MM.1S (cell line): ENCODE data around the gene NSD1.
A peak's percentile ranks its signal among the peaks of the same experiment; 100 is the strongest.

Experiments used
- DNase-seq: peaks from one replicate; pipeline ENCODE4 v3.0.0-alpha.2; 2015
- H2AFZ ChIP-seq: fragments of 300-600 bp; sonication (generic); 2 replicates; pipeline ENCODE4 v1.6.0; 2016; ENCODE audit warnings: antibody characterized with exemption, low read length
- H3F3A ChIP-seq: fragments of 300-600 bp; sonication (generic); 2 replicates; pipeline ENCODE4 v1.6.1; 2016; ENCODE audit warnings: mild to moderate bottlenecking, antibody characterized with exemption, low read length, moderate library complexity, mixed read lengths; ENCODE audit not compliant: insufficient read depth
- H3K27ac ChIP-seq: fragments of 300-600 bp; sonication (generic); 2 replicates; pipeline ENCODE4 v1.5.1; 2016; ENCODE audit warnings: mild to moderate bottlenecking, low read length
- H3K27me3 ChIP-seq: fragments of 300-600 bp; sonication (generic); replicated peaks from 2 replicates; pipeline ENCODE4 v1.6.0; 2016; ENCODE audit warnings: low read length; ENCODE audit not compliant: insufficient read depth
- H3K36me3 ChIP-seq: fragments of 300-600 bp; sonication (generic); replicated peaks from 2 replicates; pipeline ENCODE4 v1.6.1; 2016; ENCODE audit warnings: mild to moderate bottlenecking, low read length, mixed read lengths; ENCODE audit not compliant: insufficient read depth
- H3K4me1 ChIP-seq: fragments of 300-600 bp; sonication (generic); 2 replicates; pipeline ENCODE4 v1.6.1; 2016; ENCODE audit warnings: low read length, mixed read lengths
- H3K4me2 ChIP-seq: fragments of 300-600 bp; sonication (generic); 2 replicates; pipeline ENCODE4 v1.6.0; 2016; ENCODE audit warnings: low read depth, low read length
- H3K4me3 ChIP-seq: fragments of 300-600 bp; sonication (generic); 2 replicates; pipeline ENCODE4 v1.5.1; 2016; ENCODE audit warnings: low read length, mixed read lengths
- H3K79me2 ChIP-seq: fragments of 300-600 bp; sonication (generic); 2 replicates; pipeline ENCODE4 v1.6.1; 2016; ENCODE audit warnings: mixed run types, low read length, mixed read lengths
- H3K9ac ChIP-seq: fragments of 300-600 bp; sonication (generic); 2 replicates; pipeline ENCODE4 v1.6.1; 2016; ENCODE audit warnings: low read length, mixed read lengths
- H3K9me2 ChIP-seq: fragments of 300-600 bp; sonication (generic); replicated peaks from 2 replicates; pipeline ENCODE4 v1.6.1; 2016; ENCODE audit warnings: mild to moderate bottlenecking, low read length, mixed read lengths; ENCODE audit not compliant: insufficient read depth
- H3K9me3 ChIP-seq: fragments of 300-600 bp; sonication (generic); replicated peaks from 2 replicates; pipeline ENCODE4 v1.6.1; 2016; ENCODE audit warnings: mild to moderate bottlenecking, low read length, mixed read lengths; ENCODE audit not compliant: insufficient read depth
- H4K20me1 ChIP-seq: fragments of 300-600 bp; sonication (generic); 2 replicates; pipeline ENCODE4 v1.6.1; 2016; ENCODE audit warnings: mild to moderate bottlenecking, low read length, moderate library complexity, mixed read lengths; ENCODE audit not compliant: insufficient read depth
- EZH2 ChIP-seq: fragments of 300-600 bp; sonication (generic); optimal IDR thresholded peaks from 2 replicates; pipeline ENCODE3; 2017; ENCODE audit warnings: low read depth, mild to moderate bottlenecking, antibody characterized with exemption, low read length, mixed read lengths
- EZH2phosphoT487 ChIP-seq: fragments of 300-600 bp; sonication (generic); IDR thresholded peaks from 2 replicates; pipeline ENCODE4 v1.6.1; 2018; ENCODE audit warnings: antibody characterized with exemption, low read length
- TF ChIP-seq, protein P1 (sequence below): fragments of 300-600 bp; sonication (generic); IDR thresholded peaks from 2 replicates; pipeline ENCODE4 v1.5.1; 2016; ENCODE audit warnings: antibody characterized with exemption, low read length, mixed read lengths

NSD1 gene

GRCh38 chr5:177134697-177135225, 1.2 kb downstream of the NSD1 start:
- no peaks in the 10 kb centered on the region for H3K9me3 ChIP-seq
- peaks cover 49% of the 10 kb centered on the region for H3K79me2 ChIP-seq
- peak overlapping the region; percentile 83 for H2AFZ ChIP-seq
- peak overlapping the region; percentile 89 for H3K9ac ChIP-seq
- peaks cover 3% of the 10 kb centered on the region; the same call in 1 of the 2 replicates for H3K36me3 ChIP-seq
- H3K27me3 ChIP-seq: no peaks in the 10 kb centered on the region
- H3K4me3 ChIP-seq: peak overlapping the region; percentile 93
- peaks cover 10% of the 10 kb centered on the region; the same call in 1 of the 2 replicates for H3F3A ChIP-seq
- TF ChIP-seq EZH2phosphoT487 (no peak), EZH2 (no peak)
- TF ChIP-seq, protein P1, sequence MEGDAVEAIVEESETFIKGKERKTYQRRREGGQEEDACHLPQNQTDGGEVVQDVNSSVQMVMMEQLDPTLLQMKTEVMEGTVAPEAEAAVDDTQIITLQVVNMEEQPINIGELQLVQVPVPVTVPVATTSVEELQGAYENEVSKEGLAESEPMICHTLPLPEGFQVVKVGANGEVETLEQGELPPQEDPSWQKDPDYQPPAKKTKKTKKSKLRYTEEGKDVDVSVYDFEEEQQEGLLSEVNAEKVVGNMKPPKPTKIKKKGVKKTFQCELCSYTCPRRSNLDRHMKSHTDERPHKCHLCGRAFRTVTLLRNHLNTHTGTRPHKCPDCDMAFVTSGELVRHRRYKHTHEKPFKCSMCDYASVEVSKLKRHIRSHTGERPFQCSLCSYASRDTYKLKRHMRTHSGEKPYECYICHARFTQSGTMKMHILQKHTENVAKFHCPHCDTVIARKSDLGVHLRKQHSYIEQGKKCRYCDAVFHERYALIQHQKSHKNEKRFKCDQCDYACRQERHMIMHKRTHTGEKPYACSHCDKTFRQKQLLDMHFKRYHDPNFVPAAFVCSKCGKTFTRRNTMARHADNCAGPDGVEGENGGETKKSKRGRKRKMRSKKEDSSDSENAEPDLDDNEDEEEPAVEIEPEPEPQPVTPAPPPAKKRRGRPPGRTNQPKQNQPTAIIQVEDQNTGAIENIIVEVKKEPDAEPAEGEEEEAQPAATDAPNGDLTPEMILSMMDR: no peak
- no peaks in the 10 kb centered on the region for H4K20me1 ChIP-seq
- H3K4me1 ChIP-seq: peaks cover 17% of the 10 kb centered on the region
- peak overlapping the region; percentile 28; the same call in 1 of the 2 replicates for H3K27ac ChIP-seq
- no peak for DNase-seq
- peak overlapping the region; percentile 90 for H3K4me2 ChIP-seq
- no peaks in the 10 kb centered on the region for H3K9me2 ChIP-seq

DNA sequence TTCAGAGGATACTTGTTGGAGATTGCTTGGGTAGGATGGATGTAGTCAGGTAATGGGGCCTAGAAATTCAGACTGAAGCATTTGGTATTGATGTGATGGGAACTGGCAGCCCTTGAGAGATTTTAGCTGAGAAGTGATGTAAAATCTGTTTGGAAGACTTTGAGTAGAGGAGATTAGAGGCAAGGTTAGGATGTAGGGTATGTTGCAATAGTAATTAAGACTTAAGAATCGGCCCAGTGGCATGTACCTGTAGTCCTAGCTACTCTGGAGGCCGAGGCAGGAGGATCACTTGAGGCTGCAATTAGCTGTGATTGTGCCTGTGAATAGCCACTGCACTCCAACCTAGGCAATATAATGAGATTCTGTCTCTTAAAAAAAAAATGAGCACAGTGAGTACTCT, 6.7 kb downstream of the NSD1 start:
- H3K4me1 ChIP-seq: peaks cover 12% of the 10 kb centered on the region
- no peak for DNase-seq
- no peaks in the 10 kb centered on the region; the same call in none of the 2 replicates for H3F3A ChIP-seq
- H3K4me2 ChIP-seq: no peak overlapping the region
- no peaks in the 10 kb centered on the region for H4K20me1 ChIP-seq
- no peaks in the 10 kb centered on the region for H3K9me3 ChIP-seq
- no peak overlapping the region for H3K9ac ChIP-seq
- no peaks in the 10 kb centered on the region for H3K27me3 ChIP-seq
- no peaks in the 10 kb centered on the region for H3K9me2 ChIP-seq
- H3K36me3 ChIP-seq: peaks cover 3% of the 10 kb centered on the region; the same call in 1 of the 2 replicates
- TF ChIP-seq EZH2: no peak
- no peak overlapping the region for H3K4me3 ChIP-seq
- H3K79me2 ChIP-seq: peaks cover 79% of the 10 kb centered on the region
- H2AFZ ChIP-seq: no peak overlapping the region
- H3K27ac ChIP-seq: no peak overlapping the region

- no peaks in the 10 kb centered on the region for H3K27me3 ChIP-seq
- H4K20me1 ChIP-seq: no peaks in the 10 kb centered on the region
Measured at GRCh38 chr5:177141496-177141895, 7.9 kb downstream of the NSD1 start.

More at GRCh38 chr5:177141496-177141895, 7.9 kb downstream of the NSD1 start:
- Histone ChIP-seq H3K9ac (no peak overlapping the region), H3K4me1 (peaks cover under 1% of the 10 kb centered on the region; the same call in 1 of the 2 replicates), H3K27ac (no peak overlapping the region), H3K4me3 (no peak overlapping the region), H3K9me3 (no peaks in the 10 kb centered on the region), H3K4me2 (no peak overlapping the region), H3F3A (no peaks in the 10 kb centered on the region; the same call in none of the 2 replicates), H2AFZ (no peak overlapping the region), H3K79me2 (peaks cover 72% of the 10 kb centered on the region), H3K36me3 (no peaks in the 10 kb centered on the region; the same call in 1 of the 2 replicates), H3K9me2 (no peaks in the 10 kb centered on the region)
- TF ChIP-seq EZH2 (no peak), EZH2phosphoT487 (no peak)
- TF ChIP-seq, protein P1: no peak
- DNase-seq: no peak
